Gastrocnemius medialis (tissue), 4 donors: ENCODE measurements around the gene ESAM.

Experiments
- POLR2A ChIP-seq, 2 donors: fragments of 450-650 bp; IDR thresholded peaks; one replicate each; pipeline ENCODE4 v1.6.1; 2017; ENCODE audit warnings: antibody characterized with exemption in 2 of 2, mild to moderate bottlenecking in 2 of 2, moderate library complexity in 2 of 2
- TF ChIP-seq, protein P1 (sequence below), 5 experiments: fragments of 450-650 bp in 3 of 5; fragments of 200-600 bp in 2 of 5; sonication (generic) in 2 of 5; IDR thresholded peaks in 4 of 5; conservative IDR thresholded peaks in 1 of 5; 1 replicate in 4 of 5; 2 replicates in 1 of 5; pipeline ENCODE4 v1.5.1; 2016 to 2019; ENCODE audit warnings: antibody characterized with exemption in 5 of 5, mild to moderate bottlenecking in 3 of 5, moderate library complexity in 3 of 5

DNA sequence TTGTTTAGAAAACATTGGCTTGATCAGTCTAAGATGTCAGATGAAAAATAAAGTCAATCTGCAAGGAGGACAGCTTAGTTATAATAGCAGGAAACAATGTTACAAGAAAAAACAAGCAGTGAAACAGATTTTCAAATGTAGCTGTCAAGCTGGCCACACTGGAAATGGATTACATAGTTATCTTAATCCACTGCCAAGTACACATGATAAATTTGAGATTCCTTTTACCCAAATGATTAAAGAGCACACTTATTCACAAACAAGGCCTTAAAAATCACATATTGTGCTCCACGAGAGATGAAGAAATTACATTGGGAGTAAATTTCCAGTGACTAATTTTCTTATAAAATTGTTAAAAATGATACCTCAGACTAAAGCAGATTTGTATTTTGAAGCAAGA is 17.5 kb upstream of the ESAM start:
- TF ChIP-seq, protein P1, sequence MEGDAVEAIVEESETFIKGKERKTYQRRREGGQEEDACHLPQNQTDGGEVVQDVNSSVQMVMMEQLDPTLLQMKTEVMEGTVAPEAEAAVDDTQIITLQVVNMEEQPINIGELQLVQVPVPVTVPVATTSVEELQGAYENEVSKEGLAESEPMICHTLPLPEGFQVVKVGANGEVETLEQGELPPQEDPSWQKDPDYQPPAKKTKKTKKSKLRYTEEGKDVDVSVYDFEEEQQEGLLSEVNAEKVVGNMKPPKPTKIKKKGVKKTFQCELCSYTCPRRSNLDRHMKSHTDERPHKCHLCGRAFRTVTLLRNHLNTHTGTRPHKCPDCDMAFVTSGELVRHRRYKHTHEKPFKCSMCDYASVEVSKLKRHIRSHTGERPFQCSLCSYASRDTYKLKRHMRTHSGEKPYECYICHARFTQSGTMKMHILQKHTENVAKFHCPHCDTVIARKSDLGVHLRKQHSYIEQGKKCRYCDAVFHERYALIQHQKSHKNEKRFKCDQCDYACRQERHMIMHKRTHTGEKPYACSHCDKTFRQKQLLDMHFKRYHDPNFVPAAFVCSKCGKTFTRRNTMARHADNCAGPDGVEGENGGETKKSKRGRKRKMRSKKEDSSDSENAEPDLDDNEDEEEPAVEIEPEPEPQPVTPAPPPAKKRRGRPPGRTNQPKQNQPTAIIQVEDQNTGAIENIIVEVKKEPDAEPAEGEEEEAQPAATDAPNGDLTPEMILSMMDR (IDR thresholded peaks at IDR 0.05 in 4 of 5, conservative IDR thresholded peaks at IDR 0.05 in 1 of 5): no peak
- no peak for TF ChIP-seq POLR2A (IDR thresholded peaks at IDR 0.05)
